Activated T-cell treated with anti-CD3 and anti-CD28 coated beads, Interleukin-2, amount 50 U/mL, for 72 hours (primary cell): ENCODE measurements around the gene NOD2. TPM values are rescaled to one million over a fixed set of nuclear protein-coding genes. Genes with fewer than 3 reads are reported as not detected.

Experiments
- ATAC-seq, 2 donors: fragments of 150-1000 bp; cut with Tn5 transposase; replicated peaks in 1 of 2; 2 replicates each; pipeline ENCODE4 v1.10.0; 2021; ENCODE audit warnings: moderate library complexity in 2 of 2, mild to moderate bottlenecking in 1 of 2
- DNase-seq, 2 donors: peaks; one replicate each; pipeline ENCODE4 v3.0.0; 2021 to 2022; ENCODE audit warnings: mixed read lengths in 1 of 2
- H3K27ac Mint-ChIP-seq: one replicate; pipeline ENCODE4 v1.8.0; 2022; ENCODE audit warnings: mild to moderate bottlenecking, moderate library complexity, mixed read lengths
- H3K27me3 Mint-ChIP-seq: one replicate; pipeline ENCODE4 v1.8.0; 2022; ENCODE audit warnings: low read depth, mixed read lengths
- H3K36me3 Mint-ChIP-seq, 2 donors: one replicate each; pipeline ENCODE4 v1.8.0; 2022; ENCODE audit warnings: mixed read lengths in 2 of 2, mild to moderate bottlenecking in 1 of 2; ENCODE audit not compliant: insufficient read depth in 2 of 2
- H3K4me1 Mint-ChIP-seq: one replicate; pipeline ENCODE4 v1.8.0; 2022; ENCODE audit warnings: low read depth, mixed read lengths
- H3K4me3 Mint-ChIP-seq, 2 donors: one replicate each; pipeline ENCODE4 v1.8.0; 2022; ENCODE audit warnings: mild to moderate bottlenecking in 2 of 2, mixed read lengths in 2 of 2, moderate library complexity in 2 of 2
- H3K9me3 Mint-ChIP-seq, 2 donors: one replicate each; pipeline ENCODE4 v1.8.0; 2022; ENCODE audit warnings: mixed read lengths in 2 of 2
- total RNA-seq, 2 donors: library from RNA; stranded (reverse); gene quantifications; one replicate each; pipeline ENCODE4 v1.2.3, GENCODE V29; 2022

The NOD2 gene
- total RNA-seq, 2 donors from 2014 or later = 11.3 to 13.0 TPM

- DNase-seq (no peak), ATAC-seq (no peak)
- H3K36me3 Mint-ChIP-seq = peaks cover 25 to 48% of the 10 kb centered on the region in 2 donors
- no peak overlapping the region for H3K27ac Mint-ChIP-seq
- no peaks in the 10 kb centered on the region for H3K27me3 Mint-ChIP-seq
- H3K9me3 Mint-ChIP-seq = peaks cover 16 to 17% of the 10 kb centered on the region in 2 donors
- peaks cover 66% of the 10 kb centered on the region for H3K4me1 Mint-ChIP-seq
- no peak overlapping the region for H3K4me3 Mint-ChIP-seq
These were observed 10.8 kb downstream of the NOD2 start for GRCh38 chr16:50704245-50704644.

- peaks cover 66% of the 10 kb centered on the region for H3K4me1 Mint-ChIP-seq
- H3K27me3 Mint-ChIP-seq = no peaks in the 10 kb centered on the region
- H3K27ac Mint-ChIP-seq = no peak overlapping the region
- no peak for DNase-seq
- ATAC-seq = no peak
- H3K36me3 Mint-ChIP-seq = peaks cover 26 to 42% of the 10 kb centered on the region in 2 donors
- H3K9me3 Mint-ChIP-seq = peaks cover 16 to 17% of the 10 kb centered on the region in 2 donors
- peak overlapping the region in 1 of 2 donors; percentile 2 for H3K4me3 Mint-ChIP-seq
These were observed 12.2 kb downstream of the NOD2 start for GRCh38 chr16:50705436-50706110.

- no peak for ATAC-seq
- H3K36me3 Mint-ChIP-seq = peaks cover 26 to 42% of the 10 kb centered on the region in 2 donors
- H3K27ac Mint-ChIP-seq = no peak overlapping the region
- H3K9me3 Mint-ChIP-seq = peaks cover 16 to 17% of the 10 kb centered on the region in 2 donors
- H3K27me3 Mint-ChIP-seq = no peaks in the 10 kb centered on the region
- H3K4me1 Mint-ChIP-seq = peaks cover 61% of the 10 kb centered on the region
- no peak for DNase-seq
- H3K4me3 Mint-ChIP-seq = no peak overlapping the region
These were observed 12.8 kb downstream of the NOD2 start for GRCh38 chr16:50706250-50706649.

DNA sequence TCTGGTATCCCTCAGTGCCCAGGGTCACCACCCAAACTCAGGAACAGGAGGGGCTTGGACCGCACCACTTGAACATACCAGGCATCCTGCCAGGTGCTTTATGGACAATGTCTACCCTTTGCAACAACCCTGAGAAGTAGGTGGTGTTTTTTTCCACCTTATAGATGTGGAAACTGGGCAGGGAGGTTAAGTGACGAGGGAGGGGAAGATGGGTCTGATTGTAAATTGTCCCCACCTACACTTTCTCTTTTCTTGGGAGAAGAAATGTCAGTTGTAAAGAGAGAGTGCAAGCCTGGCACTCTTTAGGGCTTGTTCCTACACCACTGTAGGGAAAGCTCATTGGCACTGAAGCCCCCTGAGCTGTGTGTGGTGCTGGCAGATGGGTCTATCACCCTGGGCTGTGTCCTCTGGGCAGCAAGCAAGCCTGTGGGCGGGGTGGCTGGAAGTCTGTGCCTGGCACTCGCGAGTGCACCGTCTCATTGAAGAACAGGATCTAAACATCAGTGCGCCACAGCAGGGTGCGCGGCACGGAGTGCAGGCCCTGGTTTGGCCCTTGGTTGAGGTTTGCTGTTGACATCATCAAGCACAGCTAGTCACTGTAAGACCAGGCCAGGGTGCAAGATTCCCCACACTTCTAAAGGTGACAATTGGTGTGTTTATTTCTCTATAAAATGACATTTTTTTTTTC lies 15.1 kb downstream of the NOD2 start:
- peaks cover 56% of the 10 kb centered on the region for H3K4me1 Mint-ChIP-seq
- ATAC-seq = peak; percentile 88 to 91
- no peaks in the 10 kb centered on the region for H3K27me3 Mint-ChIP-seq
- H3K9me3 Mint-ChIP-seq = peaks cover 16 to 17% of the 10 kb centered on the region in 2 donors
- peak; percentile 55 to 56 for DNase-seq
- H3K4me3 Mint-ChIP-seq = peak overlapping the region; percentile 57 to 79
- peak overlapping the region; percentile 94 for H3K27ac Mint-ChIP-seq
- peaks cover 24 to 35% of the 10 kb centered on the region in 2 donors for H3K36me3 Mint-ChIP-seq

DNA sequence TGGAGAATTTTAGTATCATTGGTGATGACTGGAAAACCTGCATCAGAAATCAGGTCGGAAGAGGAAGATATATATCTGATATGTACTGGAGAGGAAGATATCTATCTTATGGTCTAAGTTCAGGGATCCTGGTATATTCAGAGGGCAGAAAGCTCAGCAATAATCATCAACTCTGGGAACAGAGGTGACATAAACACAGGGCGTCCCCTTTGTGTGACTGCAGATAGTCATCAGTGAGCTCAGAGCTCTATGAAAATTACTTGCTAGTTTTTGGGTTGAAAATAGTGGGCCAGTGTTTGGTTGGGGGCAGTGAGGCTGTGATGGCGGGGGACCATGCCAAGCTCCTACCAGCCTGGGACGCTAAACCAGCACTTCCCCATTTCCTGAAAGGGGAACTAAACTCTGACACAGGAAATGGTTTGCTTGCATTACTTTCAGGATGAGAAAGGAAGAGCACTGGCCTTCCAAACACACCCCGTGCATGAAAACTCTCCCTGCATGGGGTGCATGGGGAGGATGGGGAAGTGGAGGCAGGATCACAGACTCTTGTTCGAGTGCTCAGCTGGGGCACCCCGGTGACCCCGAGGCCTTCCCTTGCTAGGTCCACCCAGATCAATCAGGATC lies 15.8 kb downstream of the NOD2 start:
- peaks cover 57% of the 10 kb centered on the region for H3K4me1 Mint-ChIP-seq

DNA sequence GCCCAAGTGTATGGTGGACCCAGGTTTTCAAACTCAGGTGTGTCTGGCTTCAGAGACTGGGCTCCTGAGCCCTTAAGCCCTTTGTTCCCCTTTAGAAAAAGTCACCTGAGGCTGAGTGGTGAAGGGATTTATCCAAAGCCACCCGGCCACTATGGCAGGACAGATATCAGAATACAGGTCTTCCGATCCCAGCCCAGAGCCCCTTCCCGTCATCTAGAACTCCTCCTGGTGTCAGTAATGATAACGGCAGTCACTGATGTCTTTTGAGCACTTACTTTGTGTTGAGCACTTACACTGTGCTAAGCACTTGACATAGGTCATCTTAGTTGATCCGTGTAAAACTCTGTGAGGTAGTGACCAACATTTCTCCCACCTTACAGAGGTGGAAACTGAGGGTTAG lies 16.6 kb downstream of the NOD2 start:
- Mint-ChIP-seq H3K4me3 (peak overlapping the region in 1 of 2 donors; percentile 6), H3K9me3 (peaks cover 9 to 11% of the 10 kb centered on the region in 2 donors), H3K4me1 (peaks cover 62% of the 10 kb centered on the region), H3K27me3 (no peaks in the 10 kb centered on the region), H3K27ac (no peak overlapping the region), H3K36me3 (peaks cover 15 to 21% of the 10 kb centered on the region in 2 donors)
- ATAC-seq (no peak), DNase-seq (no peak)

More for the DNA sequence above, 15.8 kb downstream of the NOD2 start:
- peak overlapping the region; percentile 57 to 79 for H3K4me3 Mint-ChIP-seq
- no peak for DNase-seq
- H3K9me3 Mint-ChIP-seq = peaks cover 12 to 14% of the 10 kb centered on the region in 2 donors
- ATAC-seq = peak; percentile 58 to 60
- H3K36me3 Mint-ChIP-seq = peaks cover 17 to 29% of the 10 kb centered on the region in 2 donors
- no peaks in the 10 kb centered on the region for H3K27me3 Mint-ChIP-seq
- peak overlapping the region; percentile 94 for H3K27ac Mint-ChIP-seq

GRCh38 chr16:50711040-50711439 lies 17.6 kb downstream of the NOD2 start:
- Mint-ChIP-seq H3K4me3 (no peak overlapping the region), H3K27ac (no peak overlapping the region), H3K9me3 (peaks cover 0 to 3% of the 10 kb centered on the region in 2 donors), H3K27me3 (no peaks in the 10 kb centered on the region), H3K4me1 (peaks cover 53% of the 10 kb centered on the region), H3K36me3 (peaks cover 5 to 10% of the 10 kb centered on the region in 2 donors)
- no peak for DNase-seq
- ATAC-seq = no peak

- H3K4me3 Mint-ChIP-seq = no peak overlapping the region
- no peaks in the 10 kb centered on the region for H3K27me3 Mint-ChIP-seq
- peaks cover 5% of the 10 kb centered on the region in 2 donors for H3K36me3 Mint-ChIP-seq
- ATAC-seq (no peak), DNase-seq (no peak)
- no peaks in the 10 kb centered on the region for H3K9me3 Mint-ChIP-seq
- H3K27ac Mint-ChIP-seq = no peak overlapping the region
- peaks cover 54% of the 10 kb centered on the region for H3K4me1 Mint-ChIP-seq
These were observed 18.6 kb downstream of the NOD2 start for GRCh38 chr16:50711862-50712559.

GRCh38 chr16:50712560-50712898 lies 19.1 kb downstream of the NOD2 start:
- Mint-ChIP-seq H3K4me1 (peaks cover 54% of the 10 kb centered on the region), H3K9me3 (no peaks in the 10 kb centered on the region), H3K4me3 (no peak overlapping the region), H3K27me3 (no peaks in the 10 kb centered on the region), H3K27ac (peak overlapping the region; percentile 71), H3K36me3 (peaks cover 2 to 3% of the 10 kb centered on the region in 2 donors)
- no peak for ATAC-seq
- DNase-seq = no peak

GRCh38 chr16:50712956-50713355 lies 19.6 kb downstream of the NOD2 start:
- peaks cover 53% of the 10 kb centered on the region for H3K4me1 Mint-ChIP-seq
- H3K27me3 Mint-ChIP-seq = no peaks in the 10 kb centered on the region
- H3K36me3 Mint-ChIP-seq = peaks cover 1 to 2% of the 10 kb centered on the region in 2 donors
- DNase-seq (no peak), ATAC-seq (no peak)
- H3K9me3 Mint-ChIP-seq = no peaks in the 10 kb centered on the region
- H3K4me3 Mint-ChIP-seq = no peak overlapping the region
- H3K27ac Mint-ChIP-seq = no peak overlapping the region

DNA sequence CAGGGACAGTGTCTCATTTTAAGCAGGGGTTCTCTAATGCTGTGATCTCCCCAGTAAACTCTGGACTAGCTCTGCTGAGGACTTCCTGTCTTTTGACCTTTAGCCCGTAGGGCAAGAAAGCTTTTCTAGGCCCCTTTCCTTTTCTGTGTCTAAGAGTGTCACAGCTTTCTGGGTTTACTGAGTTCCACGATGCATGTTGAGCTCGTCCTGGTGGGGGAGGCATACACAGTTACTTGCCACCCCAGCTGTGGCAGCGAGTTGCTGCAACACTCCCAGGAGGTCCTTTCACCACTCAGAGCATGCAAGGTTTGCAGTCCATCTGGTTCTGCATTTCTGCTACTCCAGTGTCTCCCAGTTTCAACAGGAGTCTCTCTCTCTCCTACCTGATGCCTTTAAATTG lies 23.7 kb downstream of the NOD2 start:
- Mint-ChIP-seq H3K4me1 (peaks cover 51% of the 10 kb centered on the region), H3K27ac (no peak overlapping the region), H3K36me3 (peaks cover 0 to 3% of the 10 kb centered on the region in 2 donors), H3K27me3 (no peaks in the 10 kb centered on the region), H3K9me3 (no peaks in the 10 kb centered on the region), H3K4me3 (no peak overlapping the region)
- DNase-seq = no peak
- no peak for ATAC-seq

DNA sequence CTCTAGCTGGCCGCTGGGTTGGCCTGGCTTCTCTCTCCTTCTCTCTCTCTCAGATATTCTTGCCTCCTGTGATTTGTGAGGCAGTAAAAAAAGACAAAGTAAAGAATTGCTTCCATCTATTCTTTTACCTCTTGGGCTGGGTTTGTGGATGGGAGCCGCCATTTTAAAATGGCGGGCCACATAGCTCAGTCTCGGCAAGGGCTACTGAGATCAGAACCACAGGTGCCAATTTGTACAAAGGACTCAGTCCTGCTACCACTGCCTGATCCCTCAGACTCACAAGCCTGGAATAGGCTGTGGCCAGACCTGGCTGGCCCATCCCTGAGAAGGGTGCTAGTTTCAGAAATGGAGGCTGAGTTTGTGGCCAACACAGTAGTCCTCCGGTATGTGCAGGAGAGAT lies 24.1 kb downstream of the NOD2 start:
- Mint-ChIP-seq H3K36me3 (peaks cover 3 to 4% of the 10 kb centered on the region in 2 donors), H3K4me3 (no peak overlapping the region), H3K27ac (no peak overlapping the region)

More for the DNA sequence above, 24.1 kb downstream of the NOD2 start:
- DNase-seq (no peak), ATAC-seq (no peak)
- Mint-ChIP-seq H3K9me3 (no peaks in the 10 kb centered on the region), H3K27me3 (no peaks in the 10 kb centered on the region), H3K4me1 (peaks cover 55% of the 10 kb centered on the region)
